Natural killer cell treated with Interleukin-12 subunit alpha and Interleukin-12 subunit beta and Interleukin-15 and Interleukin-18, amount 100 ng/mL, for 72 hours (primary cell): ENCODE results near the gene THSD7A. TPM values are rescaled to one million over a fixed set of nuclear protein-coding genes. Genes with fewer than 3 reads are reported as not detected.

Experiments
- ATAC-seq, 2 donors: fragments of 150-1000 bp; cut with Tn5 transposase in 1 of 2; sonication (Bioruptor Pico), chemical (Tn5 transposase) in 1 of 2; 2 replicates each; pipeline ENCODE4 v1.10.0; 2021
- DNase-seq: peaks from one replicate; pipeline ENCODE4 v3.0.0; 2022; ENCODE audit warnings: low spot score
- H3K27ac Mint-ChIP-seq, 2 donors: 1 replicate in 1 of 2; 2 replicates in 1 of 2; pipeline ENCODE4 v1.8.0; 2022; ENCODE audit warnings: mixed read lengths in 2 of 2, mild to moderate bottlenecking in 1 of 2, moderate library complexity in 1 of 2
- H3K27me3 Mint-ChIP-seq, 2 donors: 1 replicate in 1 of 2; 2 replicates in 1 of 2; pipeline ENCODE4 v1.8.0; 2022; ENCODE audit warnings: mixed read lengths in 2 of 2
- H3K36me3 Mint-ChIP-seq: one replicate; pipeline ENCODE4 v1.8.0; 2022; ENCODE audit warnings: mixed read lengths
- H3K4me1 Mint-ChIP-seq, 2 donors: 1 replicate in 1 of 2; 2 replicates in 1 of 2; pipeline ENCODE4 v1.8.0; 2022; ENCODE audit warnings: low read depth in 2 of 2, mixed read lengths in 2 of 2, mild to moderate bottlenecking in 1 of 2
- H3K4me3 Mint-ChIP-seq: one replicate; pipeline ENCODE4 v1.8.0; 2022; ENCODE audit warnings: mixed read lengths
- H3K9me3 Mint-ChIP-seq: 2 replicates; pipeline ENCODE4 v1.8.0; 2022; ENCODE audit warnings: mixed read lengths
- total RNA-seq, 2 donors: library from RNA; stranded (reverse); gene quantifications; one replicate each; pipeline ENCODE4 v1.2.3, GENCODE V29; 2022

The THSD7A gene
- total RNA-seq, 2 donors from 2014 or later, result 0.75 TPM; not detected in 1

- H3K27me3 Mint-ChIP-seq, result no peaks in the 10 kb centered on the region
- no peaks in the 10 kb centered on the region for H3K4me1 Mint-ChIP-seq
- H3K4me3 Mint-ChIP-seq, result no peak overlapping the region
- ATAC-seq, result no peak
- peaks cover 5% of the 10 kb centered on the region for H3K36me3 Mint-ChIP-seq
- H3K9me3 Mint-ChIP-seq, result peaks cover 19% of the 10 kb centered on the region
- H3K27ac Mint-ChIP-seq, result no peak overlapping the region
- DNase-seq, result no peak
Observed at GRCh38 chr7:11787534-11787933, 44.5 kb downstream of the THSD7A start.

- no peaks in the 10 kb centered on the region for H3K27me3 Mint-ChIP-seq
- no peak overlapping the region for H3K27ac Mint-ChIP-seq
- H3K4me3 Mint-ChIP-seq, result no peak overlapping the region
- ATAC-seq (no peak), DNase-seq (no peak)
- no peaks in the 10 kb centered on the region for H3K36me3 Mint-ChIP-seq
- H3K9me3 Mint-ChIP-seq, result peaks cover 15% of the 10 kb centered on the region
- no peaks in the 10 kb centered on the region for H3K4me1 Mint-ChIP-seq
Observed at GRCh38 chr7:11786186-11786585, 45.8 kb downstream of the THSD7A start.

- ATAC-seq (no peak), DNase-seq (no peak)
- no peaks in the 10 kb centered on the region for H3K27me3 Mint-ChIP-seq
- no peaks in the 10 kb centered on the region for H3K4me1 Mint-ChIP-seq
- H3K36me3 Mint-ChIP-seq, result no peaks in the 10 kb centered on the region
- peaks cover 16% of the 10 kb centered on the region for H3K9me3 Mint-ChIP-seq
- no peak overlapping the region for H3K4me3 Mint-ChIP-seq
- H3K27ac Mint-ChIP-seq, result no peak overlapping the region
Observed at GRCh38 chr7:11784769-11785536, 47.0 kb downstream of the THSD7A start.

- no peak overlapping the region for H3K27ac Mint-ChIP-seq
- H3K9me3 Mint-ChIP-seq, result peaks cover 6% of the 10 kb centered on the region
- no peaks in the 10 kb centered on the region for H3K4me1 Mint-ChIP-seq
Observed at GRCh38 chr7:11779864-11780674, 51.9 kb downstream of the THSD7A start.

GRCh38 chr7:11776039-11776438 is 56.0 kb downstream of the THSD7A start:
- DNase-seq, result no peak
- no peak for ATAC-seq
- no peaks in the 10 kb centered on the region for H3K4me1 Mint-ChIP-seq
- H3K9me3 Mint-ChIP-seq, result peaks cover 7% of the 10 kb centered on the region
- no peaks in the 10 kb centered on the region for H3K36me3 Mint-ChIP-seq
- no peak overlapping the region for H3K27ac Mint-ChIP-seq
- H3K27me3 Mint-ChIP-seq, result no peaks in the 10 kb centered on the region
- H3K4me3 Mint-ChIP-seq, result no peak overlapping the region

More at GRCh38 chr7:11779864-11780674, 51.9 kb downstream of the THSD7A start:
- Mint-ChIP-seq H3K4me3 (no peak overlapping the region), H3K36me3 (no peaks in the 10 kb centered on the region), H3K27me3 (no peaks in the 10 kb centered on the region)
- DNase-seq (no peak), ATAC-seq (no peak)

- ATAC-seq, result no peak
- Mint-ChIP-seq H3K36me3 (no peaks in the 10 kb centered on the region), H3K4me1 (no peaks in the 10 kb centered on the region), H3K27ac (no peak overlapping the region), H3K27me3 (no peaks in the 10 kb centered on the region), H3K4me3 (no peak overlapping the region), H3K9me3 (peaks cover 7% of the 10 kb centered on the region)
- DNase-seq, result no peak
Observed at GRCh38 chr7:11775401-11775800, 56.6 kb downstream of the THSD7A start.

- H3K4me1 Mint-ChIP-seq, result no peaks in the 10 kb centered on the region
- H3K9me3 Mint-ChIP-seq, result peaks cover 9% of the 10 kb centered on the region
- no peaks in the 10 kb centered on the region for H3K27me3 Mint-ChIP-seq
- DNase-seq, result no peak
- no peak for ATAC-seq
- H3K36me3 Mint-ChIP-seq, result no peaks in the 10 kb centered on the region
- no peak overlapping the region for H3K4me3 Mint-ChIP-seq
- no peak overlapping the region for H3K27ac Mint-ChIP-seq
Observed at GRCh38 chr7:11768263-11768662, 63.7 kb downstream of the THSD7A start.

- no peak overlapping the region for H3K4me3 Mint-ChIP-seq
- H3K27ac Mint-ChIP-seq, result no peak overlapping the region
- peaks cover 13% of the 10 kb centered on the region for H3K9me3 Mint-ChIP-seq
- no peaks in the 10 kb centered on the region for H3K36me3 Mint-ChIP-seq
- H3K27me3 Mint-ChIP-seq, result no peaks in the 10 kb centered on the region
- no peak for DNase-seq
- no peaks in the 10 kb centered on the region for H3K4me1 Mint-ChIP-seq
- no peak for ATAC-seq
Observed at GRCh38 chr7:11767148-11767547, 64.8 kb downstream of the THSD7A start.

GRCh38 chr7:11760372-11760771 is 71.6 kb downstream of the THSD7A start:
- ATAC-seq, result no peak
- peaks cover 14% of the 10 kb centered on the region for H3K9me3 Mint-ChIP-seq
- no peak for DNase-seq
- no peak overlapping the region for H3K4me3 Mint-ChIP-seq
- no peak overlapping the region for H3K27ac Mint-ChIP-seq
- H3K27me3 Mint-ChIP-seq, result no peaks in the 10 kb centered on the region
- H3K36me3 Mint-ChIP-seq, result no peaks in the 10 kb centered on the region
- no peaks in the 10 kb centered on the region for H3K4me1 Mint-ChIP-seq

- Mint-ChIP-seq H3K27me3 (no peaks in the 10 kb centered on the region), H3K9me3 (peaks cover 15% of the 10 kb centered on the region), H3K4me3 (no peak overlapping the region), H3K4me1 (no peaks in the 10 kb centered on the region), H3K36me3 (no peaks in the 10 kb centered on the region), H3K27ac (no peak overlapping the region)
- no peak for DNase-seq
- ATAC-seq, result no peak
Observed at GRCh38 chr7:11758627-11759111, 73.3 kb downstream of the THSD7A start.

- Mint-ChIP-seq H3K4me3 (no peak overlapping the region), H3K27ac (no peak overlapping the region), H3K9me3 (peaks cover 15% of the 10 kb centered on the region), H3K36me3 (no peaks in the 10 kb centered on the region), H3K27me3 (no peaks in the 10 kb centered on the region), H3K4me1 (no peaks in the 10 kb centered on the region)
- ATAC-seq (no peak), DNase-seq (no peak)
Observed at GRCh38 chr7:11757153-11757552, 74.8 kb downstream of the THSD7A start.

GRCh38 chr7:11754933-11755332 is 77.1 kb downstream of the THSD7A start:
- Mint-ChIP-seq H3K9me3 (peaks cover 13% of the 10 kb centered on the region), H3K4me3 (no peak overlapping the region), H3K36me3 (no peaks in the 10 kb centered on the region), H3K27ac (no peak overlapping the region), H3K27me3 (no peaks in the 10 kb centered on the region), H3K4me1 (no peaks in the 10 kb centered on the region)
- ATAC-seq (no peak), DNase-seq (no peak)

- H3K36me3 Mint-ChIP-seq, result no peaks in the 10 kb centered on the region
- ATAC-seq (no peak), DNase-seq (no peak)
- no peak overlapping the region for H3K27ac Mint-ChIP-seq
- no peaks in the 10 kb centered on the region for H3K27me3 Mint-ChIP-seq
- no peaks in the 10 kb centered on the region for H3K4me1 Mint-ChIP-seq
- no peak overlapping the region for H3K4me3 Mint-ChIP-seq
- H3K9me3 Mint-ChIP-seq, result peaks cover 10% of the 10 kb centered on the region
Observed at GRCh38 chr7:11754123-11754522, 77.9 kb downstream of the THSD7A start.

GRCh38 chr7:11753433-11753832 is 78.6 kb downstream of the THSD7A start:
- no peaks in the 10 kb centered on the region for H3K4me1 Mint-ChIP-seq
- H3K4me3 Mint-ChIP-seq, result no peak overlapping the region
- no peak for DNase-seq
- ATAC-seq, result no peak
- H3K27ac Mint-ChIP-seq, result no peak overlapping the region
- no peaks in the 10 kb centered on the region for H3K27me3 Mint-ChIP-seq
- H3K9me3 Mint-ChIP-seq, result peaks cover 9% of the 10 kb centered on the region
- no peaks in the 10 kb centered on the region for H3K36me3 Mint-ChIP-seq
